Osteoblast (primary cell): ENCODE results near the gene HDAC4. TPM values are rescaled to one million over a fixed set of nuclear protein-coding genes. Genes with fewer than 3 reads are reported as not detected.

Source experiments
- DNase-seq: peaks from one replicate; pipeline ENCODE4 v3.0.0; 2011; ENCODE audit warnings: low spot score, mixed read lengths; ENCODE audit not compliant: insufficient read length; ENCODE audit errors: missing footprints
- H2AFZ ChIP-seq: 2 replicates; pipeline ENCODE4 v1.6.0; 2011; ENCODE audit warnings: mild to moderate bottlenecking, low read length
- H3K27ac ChIP-seq: 2 replicates; pipeline ENCODE4 v1.5.1; 2011; ENCODE audit warnings: mild to moderate bottlenecking, low read depth, low read length, moderate library complexity
- H3K27me3 ChIP-seq: 2 replicates; pipeline ENCODE4 v1.6.0; 2012; ENCODE audit warnings: mild to moderate bottlenecking, control low read depth, inconsistent platforms, low read length, moderate library complexity; ENCODE audit not compliant: insufficient read depth
- H3K36me3 ChIP-seq: 2 replicates; pipeline ENCODE4 v1.5.1; 2011; ENCODE audit warnings: mild to moderate bottlenecking, low read length, control low read depth, moderate library complexity; ENCODE audit not compliant: insufficient read depth
- H3K4me1 ChIP-seq: 2 replicates; pipeline ENCODE4 v1.5.1; 2011; ENCODE audit warnings: mild to moderate bottlenecking, low read length, control low read depth, moderate library complexity; ENCODE audit not compliant: insufficient read depth
- H3K4me2 ChIP-seq: 2 replicates; pipeline ENCODE4 v1.6.0; 2011; ENCODE audit warnings: mild to moderate bottlenecking, low read length; ENCODE audit not compliant: insufficient read depth
- H3K4me3 ChIP-seq: fragments of 200-600 bp; sonication (generic); 3 replicates; pipeline ENCODE4 v1.5.1; 2012; ENCODE audit warnings: mild to moderate bottlenecking, low read length, inconsistent platforms; ENCODE audit not compliant: insufficient read depth
- H3K79me2 ChIP-seq: 2 replicates; pipeline ENCODE4 v1.6.0; 2012; ENCODE audit warnings: mild to moderate bottlenecking, low read length, control low read depth, inconsistent platforms; ENCODE audit not compliant: insufficient read depth
- H3K9me3 ChIP-seq: 2 replicates; pipeline ENCODE4 v1.5.1; 2011; ENCODE audit warnings: low read depth, low read length, control low read depth
- H4K20me1 ChIP-seq: 2 replicates; pipeline ENCODE4 v1.6.0; 2012; ENCODE audit warnings: mild to moderate bottlenecking, low read length, control low read depth; ENCODE audit not compliant: insufficient read depth
- CTCF ChIP-seq: IDR thresholded peaks from 2 replicates; pipeline ENCODE4 v1.5.1; 2011; ENCODE audit warnings: mild to moderate bottlenecking, low read depth, low read length, moderate library complexity; ENCODE audit errors: extremely low read depth
- total RNA-seq: library from RNA; depleted of rRNA; stranded (reverse); fragments of >200 nt; gene quantifications from 2 replicates; pipeline ENCODE4 v1.2.3, GENCODE V29; 2012

HDAC4 gene
- total RNA-seq, 1 donor, result 30.8 TPM

GRCh38 chr2:239424337-239425045 is 23.7 kb upstream of the HDAC4 start:
- Histone ChIP-seq H3K4me2 (no peak overlapping the region), H3K9me3 (no peaks in the 10 kb centered on the region), H3K27ac (no peak overlapping the region), H3K4me1 (no peaks in the 10 kb centered on the region), H2AFZ (no peak overlapping the region), H3K79me2 (no peaks in the 10 kb centered on the region), H3K27me3 (peaks cover 6% of the 10 kb centered on the region), H3K4me3 (no peak overlapping the region), H4K20me1 (no peaks in the 10 kb centered on the region), H3K36me3 (no peaks in the 10 kb centered on the region)
- TF ChIP-seq CTCF, result no peak
- no peak for DNase-seq

GRCh38 chr2:239423551-239423950 is 22.7 kb upstream of the HDAC4 start:
- Histone ChIP-seq H3K4me2 (no peak overlapping the region), H2AFZ (no peak overlapping the region), H4K20me1 (no peaks in the 10 kb centered on the region), H3K4me3 (no peak overlapping the region), H3K9me3 (no peaks in the 10 kb centered on the region), H3K79me2 (no peaks in the 10 kb centered on the region), H3K36me3 (no peaks in the 10 kb centered on the region), H3K4me1 (no peaks in the 10 kb centered on the region), H3K27ac (no peak overlapping the region), H3K27me3 (peaks cover 6% of the 10 kb centered on the region)
- no peak for TF ChIP-seq CTCF
- no peak for DNase-seq

- Histone ChIP-seq H3K79me2 (no peaks in the 10 kb centered on the region), H3K9me3 (no peaks in the 10 kb centered on the region), H3K27me3 (peaks cover 3% of the 10 kb centered on the region), H3K27ac (no peak overlapping the region), H3K4me2 (no peak overlapping the region), H2AFZ (no peak overlapping the region), H4K20me1 (no peaks in the 10 kb centered on the region), H3K4me1 (no peaks in the 10 kb centered on the region), H3K36me3 (no peaks in the 10 kb centered on the region), H3K4me3 (no peak overlapping the region)
- no peak for TF ChIP-seq CTCF
- no peak for DNase-seq
Measured at GRCh38 chr2:239421851-239422250, 21.0 kb upstream of the HDAC4 start.

GRCh38 chr2:239420082-239420481 is 19.3 kb upstream of the HDAC4 start:
- Histone ChIP-seq H3K27ac (no peak overlapping the region), H3K36me3 (no peaks in the 10 kb centered on the region), H3K4me1 (no peaks in the 10 kb centered on the region), H3K4me3 (no peak overlapping the region), H3K27me3 (peaks cover 8% of the 10 kb centered on the region), H2AFZ (no peak overlapping the region), H3K4me2 (no peak overlapping the region), H3K79me2 (no peaks in the 10 kb centered on the region), H3K9me3 (no peaks in the 10 kb centered on the region), H4K20me1 (no peaks in the 10 kb centered on the region)
- TF ChIP-seq CTCF, result no peak
- DNase-seq, result no peak
